Umbilical cord (tissue), 2 donors: ENCODE data around the gene MFN2. TPM values are rescaled to one million over a fixed set of nuclear protein-coding genes. Genes with fewer than 3 reads are reported as not detected.
"Not testable (repeated sequence)": the region's sequence is repeated elsewhere in the genome, so short reads cannot be mapped to it uniquely, and the experiment has no call there.

Experiments used
- DNase-seq: peaks from one replicate; pipeline ENCODE4 v3.0.0-alpha.2; 2015; ENCODE audit warnings: low spot score
- total RNA-seq: library from RNA; depleted of rRNA; stranded (reverse); fragments of >200 nt; gene quantifications from one replicate; pipeline ENCODE4 v1.2.3, GENCODE V29; 2014; ENCODE audit warnings: low replicate concordance; ENCODE audit not compliant: insufficient read depth

Gene MFN2
- 25.5 TPM for total RNA-seq

GRCh38 chr1:11979851-11980675 lies at the start of gene MFN2:
Gene MFN2 (plus strand): TSS chr1:11980444. CDS start chr1:11989169, 8,725 bp downstream.
- DNase-seq: peak; percentile 99

- peak; percentile 88 for DNase-seq
Measured at GRCh38 chr1:11930571-11931445, 49.4 kb upstream of the MFN2 start.

GRCh38 chr1:11931845-11932244 lies 48.4 kb upstream of the MFN2 start:
- DNase-seq: no peak

- DNase-seq: peak; percentile 96
Measured at GRCh38 chr1:11934302-11935056, 45.8 kb upstream of the MFN2 start, which contains the start of gene PLOD1. Gene PLOD1 (plus strand): TSS chr1:11934717. CDS start chr1:11934780, 63 bp downstream.

- DNase-seq: no peak
Measured at GRCh38 chr1:11935057-11935412, 45.2 kb upstream of the MFN2 start.

GRCh38 chr1:11935733-11936132 lies 44.5 kb upstream of the MFN2 start:
- not testable (repeated sequence) for DNase-seq

- no peak for DNase-seq
Measured at GRCh38 chr1:11938722-11939526, 41.3 kb upstream of the MFN2 start.

- DNase-seq: not testable (repeated sequence)
Measured at GRCh38 chr1:11939794-11940193, 40.5 kb upstream of the MFN2 start.

GRCh38 chr1:11940260-11940921 lies 39.9 kb upstream of the MFN2 start:
- DNase-seq: peak; percentile 66

- no peak for DNase-seq
Measured at GRCh38 chr1:11942280-11942679, 38.0 kb upstream of the MFN2 start.

GRCh38 chr1:11943619-11944018 lies 36.6 kb upstream of the MFN2 start:
- no peak for DNase-seq

GRCh38 chr1:11944358-11944931 lies 35.8 kb upstream of the MFN2 start:
- peak; percentile 73 for DNase-seq

GRCh38 chr1:11946647-11947046 lies 33.6 kb upstream of the MFN2 start:
- DNase-seq: no peak

GRCh38 chr1:11948822-11949458 lies 31.3 kb upstream of the MFN2 start:
- DNase-seq: no peak

- no peak for DNase-seq
Measured at GRCh38 chr1:11951901-11952300, 28.3 kb upstream of the MFN2 start.

GRCh38 chr1:11952455-11953109 lies 27.7 kb upstream of the MFN2 start:
- no peak for DNase-seq

GRCh38 chr1:11955221-11955620 lies 25.0 kb upstream of the MFN2 start:
- no peak for DNase-seq

GRCh38 chr1:11957398-11957797 lies 22.8 kb upstream of the MFN2 start:
- DNase-seq: no peak

GRCh38 chr1:11957897-11958296 lies 22.3 kb upstream of the MFN2 start:
- DNase-seq: no peak
